HFF-Myc (cell line): ENCODE data around the gene OXSM.

Experiments
- DNase-seq: peaks from one replicate; pipeline ENCODE4 v3.0.0-alpha.2; 2011; ENCODE audit warnings: low read depth; ENCODE audit errors: extremely low read depth
- H3K4me3 ChIP-seq: replicated peaks from 2 replicates; pipeline ENCODE4 v1.5.1; 2011; ENCODE audit warnings: low read depth, mild to moderate bottlenecking, control low read depth, low read length
- CTCF ChIP-seq: IDR thresholded peaks from 2 replicates; pipeline ENCODE4 v1.5.1; 2012; ENCODE audit warnings: mild to moderate bottlenecking, low read depth, low read length, control low read depth; ENCODE audit errors: missing control alignments

OXSM gene

DNA sequence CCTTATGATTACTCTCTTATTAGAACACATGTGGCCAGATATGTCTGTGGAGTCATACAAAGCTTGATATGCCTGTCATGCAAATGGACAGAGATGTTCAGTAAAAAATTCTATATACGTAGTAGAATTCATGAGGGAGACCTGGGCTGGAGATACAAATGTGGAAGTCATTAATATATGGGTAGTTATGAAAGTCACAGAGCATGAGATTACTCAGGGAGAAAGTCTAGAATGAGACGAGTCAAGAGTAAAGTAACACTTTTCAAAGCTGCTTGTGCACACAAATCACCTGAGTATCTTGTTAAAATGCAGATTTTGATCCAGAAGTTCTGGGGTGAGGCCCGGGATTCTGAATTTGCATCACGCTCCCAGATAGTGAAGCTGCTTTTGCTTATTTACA is 28.4 kb downstream of the OXSM start:
- no peak for TF ChIP-seq CTCF

DNA sequence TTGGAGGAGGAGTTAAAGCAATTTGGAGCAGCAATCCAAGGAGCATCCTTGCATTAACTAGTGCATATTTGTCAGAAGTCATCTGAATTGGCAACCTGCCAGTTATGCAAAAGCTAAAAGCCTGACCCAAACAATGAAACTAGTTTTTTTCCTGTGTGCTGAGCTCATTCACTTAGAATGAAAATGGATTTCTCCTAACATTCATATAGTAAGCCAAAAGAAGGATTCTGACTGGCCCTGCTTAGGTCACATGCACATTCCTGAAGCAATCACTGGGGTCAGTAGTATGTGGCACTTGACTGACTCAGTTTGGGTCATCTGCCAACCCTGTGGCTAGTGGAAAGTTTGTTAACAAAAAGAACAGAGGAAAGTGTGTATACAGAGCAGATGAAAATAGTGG is 30.5 kb downstream of the OXSM start:
- TF ChIP-seq CTCF = no peak
- no peak overlapping the region for H3K4me3 ChIP-seq
- peak; percentile 53 for DNase-seq

More for the DNA sequence above, 28.4 kb downstream of the OXSM start:
- no peak for DNase-seq
- no peak overlapping the region for H3K4me3 ChIP-seq

- H3K4me3 ChIP-seq = no peak overlapping the region
- TF ChIP-seq CTCF = no peak
Measured at GRCh38 chr3:25820816-25821486, 31.1 kb downstream of the OXSM start.

GRCh38 chr3:25821746-25822573 is 32.1 kb downstream of the OXSM start:
- H3K4me3 ChIP-seq = no peak overlapping the region
- no peak for DNase-seq
- no peak for TF ChIP-seq CTCF

More at GRCh38 chr3:25820816-25821486, 31.1 kb downstream of the OXSM start:
- no peak for DNase-seq

GRCh38 chr3:25823314-25823713 is 33.4 kb downstream of the OXSM start:
- TF ChIP-seq CTCF = no peak
- DNase-seq = no peak
- no peak overlapping the region for H3K4me3 ChIP-seq

- no peak for DNase-seq
- no peak for TF ChIP-seq CTCF
- no peak overlapping the region for H3K4me3 ChIP-seq
Measured at GRCh38 chr3:25826510-25826909, 36.6 kb downstream of the OXSM start.
